Ishikawa (cell line): ENCODE results near the gene KIF26B.

Experiments
- CEBPB ChIP-seq: IDR thresholded peaks from 2 replicates; pipeline ENCODE4 v1.6.1; 2012
- CREB1 ChIP-seq: IDR thresholded peaks from 2 replicates; pipeline ENCODE4 v1.6.1; 2012; ENCODE audit warnings: low read depth
- EGR1 ChIP-seq: IDR thresholded peaks from 2 replicates; pipeline ENCODE4 v1.6.1; 2012
- EP300 ChIP-seq: IDR thresholded peaks from 2 replicates; pipeline ENCODE4 v1.6.1; 2012; ENCODE audit warnings: borderline replicate concordance
- FOXM1 ChIP-seq: IDR thresholded peaks from 2 replicates; pipeline ENCODE4 v1.6.1; 2012; ENCODE audit warnings: low read depth, borderline replicate concordance
- NFIC ChIP-seq: IDR thresholded peaks from 2 replicates; pipeline ENCODE4 v1.6.1; 2012
- RAD21 ChIP-seq: IDR thresholded peaks from 2 replicates; pipeline ENCODE4 v1.6.1; 2012; ENCODE audit warnings: low read depth
- TAF1 ChIP-seq: IDR thresholded peaks from 2 replicates; pipeline ENCODE4 v1.6.1; 2012; ENCODE audit warnings: low read depth, mild to moderate bottlenecking
- TCF12 ChIP-seq: IDR thresholded peaks from 2 replicates; pipeline ENCODE4 v1.6.1; 2012; ENCODE audit warnings: low read depth
- TEAD4 ChIP-seq: IDR thresholded peaks from 2 replicates; pipeline ENCODE4 v1.6.1; 2012
- YY1 ChIP-seq: IDR thresholded peaks from 2 replicates; pipeline ENCODE4 v1.6.1; 2012; ENCODE audit warnings: low read depth
- ZBTB7A ChIP-seq: IDR thresholded peaks from 2 replicates; pipeline ENCODE4 v1.6.1; 2012; ENCODE audit warnings: low read depth
- TF ChIP-seq, protein P1 (sequence below): IDR thresholded peaks from 2 replicates; pipeline ENCODE4 v1.6.1; 2012
- TF ChIP-seq, protein P2 (sequence below): IDR thresholded peaks from 2 replicates; pipeline ENCODE4 v1.6.1; 2012; ENCODE audit warnings: low read depth, mild to moderate bottlenecking
- TF ChIP-seq, protein P3 (sequence below): IDR thresholded peaks from 2 replicates; pipeline ENCODE4 v1.6.1; 2012

The KIF26B gene

DNA sequence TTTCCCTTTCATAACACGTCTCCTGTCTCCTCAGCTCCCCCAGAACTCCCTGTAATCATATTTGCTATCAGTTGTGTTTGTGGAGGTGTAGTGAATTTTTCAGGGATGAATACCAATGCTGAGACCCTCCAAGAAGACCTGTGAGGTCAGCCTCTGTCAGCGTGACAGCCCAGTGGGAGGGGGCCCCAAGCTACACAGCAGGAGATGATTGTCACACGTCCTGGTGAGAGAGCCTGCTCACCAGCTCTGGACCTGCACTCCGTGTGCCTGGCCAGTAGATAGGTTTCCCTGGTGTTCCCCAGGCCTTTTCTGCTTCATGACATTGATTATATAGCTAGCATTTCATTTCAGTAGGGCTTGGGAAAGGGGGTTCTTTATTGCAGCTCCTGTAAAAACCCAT, 421.5 kb downstream of the KIF26B start:
- no peak for TF ChIP-seq ZBTB7A
- TF ChIP-seq, protein P1, sequence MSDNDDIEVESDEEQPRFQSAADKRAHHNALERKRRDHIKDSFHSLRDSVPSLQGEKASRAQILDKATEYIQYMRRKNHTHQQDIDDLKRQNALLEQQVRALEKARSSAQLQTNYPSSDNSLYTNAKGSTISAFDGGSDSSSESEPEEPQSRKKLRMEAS, result no peak
- TF ChIP-seq CREB1, result no peak
- no peak for TF ChIP-seq YY1
- no peak for TF ChIP-seq TEAD4
- TF ChIP-seq, protein P2, sequence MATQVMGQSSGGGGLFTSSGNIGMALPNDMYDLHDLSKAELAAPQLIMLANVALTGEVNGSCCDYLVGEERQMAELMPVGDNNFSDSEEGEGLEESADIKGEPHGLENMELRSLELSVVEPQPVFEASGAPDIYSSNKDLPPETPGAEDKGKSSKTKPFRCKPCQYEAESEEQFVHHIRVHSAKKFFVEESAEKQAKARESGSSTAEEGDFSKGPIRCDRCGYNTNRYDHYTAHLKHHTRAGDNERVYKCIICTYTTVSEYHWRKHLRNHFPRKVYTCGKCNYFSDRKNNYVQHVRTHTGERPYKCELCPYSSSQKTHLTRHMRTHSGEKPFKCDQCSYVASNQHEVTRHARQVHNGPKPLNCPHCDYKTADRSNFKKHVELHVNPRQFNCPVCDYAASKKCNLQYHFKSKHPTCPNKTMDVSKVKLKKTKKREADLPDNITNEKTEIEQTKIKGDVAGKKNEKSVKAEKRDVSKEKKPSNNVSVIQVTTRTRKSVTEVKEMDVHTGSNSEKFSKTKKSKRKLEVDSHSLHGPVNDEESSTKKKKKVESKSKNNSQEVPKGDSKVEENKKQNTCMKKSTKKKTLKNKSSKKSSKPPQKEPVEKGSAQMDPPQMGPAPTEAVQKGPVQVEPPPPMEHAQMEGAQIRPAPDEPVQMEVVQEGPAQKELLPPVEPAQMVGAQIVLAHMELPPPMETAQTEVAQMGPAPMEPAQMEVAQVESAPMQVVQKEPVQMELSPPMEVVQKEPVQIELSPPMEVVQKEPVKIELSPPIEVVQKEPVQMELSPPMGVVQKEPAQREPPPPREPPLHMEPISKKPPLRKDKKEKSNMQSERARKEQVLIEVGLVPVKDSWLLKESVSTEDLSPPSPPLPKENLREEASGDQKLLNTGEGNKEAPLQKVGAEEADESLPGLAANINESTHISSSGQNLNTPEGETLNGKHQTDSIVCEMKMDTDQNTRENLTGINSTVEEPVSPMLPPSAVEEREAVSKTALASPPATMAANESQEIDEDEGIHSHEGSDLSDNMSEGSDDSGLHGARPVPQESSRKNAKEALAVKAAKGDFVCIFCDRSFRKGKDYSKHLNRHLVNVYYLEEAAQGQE, result no peak
- no peak for TF ChIP-seq NFIC
- no peak for TF ChIP-seq EP300
- no peak for TF ChIP-seq RAD21
- TF ChIP-seq EGR1, result no peak
- TF ChIP-seq FOXM1, result no peak
- TF ChIP-seq TCF12, result no peak
- no peak for TF ChIP-seq TAF1
- TF ChIP-seq, protein P3, sequence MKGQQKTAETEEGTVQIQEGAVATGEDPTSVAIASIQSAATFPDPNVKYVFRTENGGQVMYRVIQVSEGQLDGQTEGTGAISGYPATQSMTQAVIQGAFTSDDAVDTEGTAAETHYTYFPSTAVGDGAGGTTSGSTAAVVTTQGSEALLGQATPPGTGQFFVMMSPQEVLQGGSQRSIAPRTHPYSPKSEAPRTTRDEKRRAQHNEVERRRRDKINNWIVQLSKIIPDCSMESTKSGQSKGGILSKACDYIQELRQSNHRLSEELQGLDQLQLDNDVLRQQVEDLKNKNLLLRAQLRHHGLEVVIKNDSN, result no peak
- TF ChIP-seq CEBPB, result no peak

DNA sequence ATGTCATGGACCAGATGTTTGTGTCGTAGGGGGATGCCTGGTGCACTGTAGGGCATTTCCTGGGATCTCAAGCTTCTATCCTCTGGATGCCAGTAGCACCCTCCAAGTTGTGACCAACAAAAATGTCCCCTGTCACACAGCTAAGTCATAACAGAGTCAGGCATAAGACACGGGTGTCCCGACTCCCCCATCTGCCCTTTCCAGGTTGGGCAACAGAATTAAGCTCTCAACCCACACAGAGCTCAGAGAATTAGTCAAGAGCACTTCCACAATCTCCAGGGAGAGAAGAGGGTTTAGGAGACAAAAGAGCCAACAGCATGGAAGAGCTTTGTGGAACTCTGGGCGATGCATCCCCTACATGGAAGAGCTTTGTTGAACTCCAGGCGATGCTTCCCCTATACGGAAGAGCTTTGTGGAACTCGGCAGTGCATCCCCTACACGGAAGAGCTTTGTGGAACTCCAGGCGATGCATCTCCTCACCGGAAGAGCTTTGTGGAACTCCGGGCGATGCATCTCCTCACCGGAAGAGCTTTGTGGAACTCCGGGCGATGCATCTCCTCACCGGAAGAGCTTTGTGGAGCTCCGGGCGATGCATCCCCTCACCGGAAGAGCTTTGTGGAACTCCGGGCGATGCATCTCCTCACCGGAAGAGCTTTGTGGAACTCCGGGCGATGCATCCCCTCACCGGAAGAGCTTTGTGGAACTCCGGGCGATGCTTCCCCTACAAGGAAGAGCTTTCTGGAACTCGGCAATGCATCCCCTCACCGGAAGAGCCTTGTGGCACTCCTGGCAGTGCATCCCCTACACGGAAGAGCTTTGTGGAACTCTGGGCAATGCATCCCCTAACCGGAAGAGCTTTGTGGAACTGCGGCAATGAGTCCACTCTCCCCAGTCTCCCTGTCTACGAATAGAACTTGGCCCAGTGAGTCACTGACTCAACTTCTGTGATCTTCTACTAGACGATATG, 422.7 kb downstream of the KIF26B start:
- TF ChIP-seq RAD21 (no peak), YY1 (no peak), EP300 (no peak), TAF1 (no peak), ZBTB7A (no peak), TEAD4 (no peak), EGR1 (no peak), TCF12 (no peak)
- TF ChIP-seq, protein P1, result no peak
- TF ChIP-seq, protein P3, result no peak
- TF ChIP-seq, protein P2, result no peak

DNA sequence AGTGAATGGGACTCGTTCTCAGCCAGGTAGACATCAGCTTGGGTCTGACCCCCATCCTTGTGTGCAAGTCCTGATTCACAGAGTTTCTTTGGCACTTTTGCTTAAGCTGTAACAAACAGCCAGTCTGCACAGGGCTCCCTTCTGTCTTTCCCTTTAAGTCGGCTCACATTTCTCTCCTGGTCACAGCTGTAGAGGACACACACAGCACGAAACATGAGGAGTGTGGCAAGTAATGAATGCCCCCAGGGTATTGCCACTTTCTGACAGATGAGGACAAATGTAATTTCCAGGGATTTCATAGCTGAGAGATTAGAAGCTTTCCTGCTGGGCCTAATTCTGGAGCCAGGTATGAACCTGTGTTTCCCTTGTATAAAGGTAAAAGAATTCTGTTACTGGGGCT, 423.5 kb downstream of the KIF26B start:
- TF ChIP-seq TAF1 (no peak), CEBPB (no peak), EGR1 (no peak), CREB1 (no peak), TCF12 (no peak), FOXM1 (no peak), ZBTB7A (no peak), RAD21 (no peak)
- TF ChIP-seq, protein P1, result no peak
- TF ChIP-seq, protein P3, result no peak

DNA sequence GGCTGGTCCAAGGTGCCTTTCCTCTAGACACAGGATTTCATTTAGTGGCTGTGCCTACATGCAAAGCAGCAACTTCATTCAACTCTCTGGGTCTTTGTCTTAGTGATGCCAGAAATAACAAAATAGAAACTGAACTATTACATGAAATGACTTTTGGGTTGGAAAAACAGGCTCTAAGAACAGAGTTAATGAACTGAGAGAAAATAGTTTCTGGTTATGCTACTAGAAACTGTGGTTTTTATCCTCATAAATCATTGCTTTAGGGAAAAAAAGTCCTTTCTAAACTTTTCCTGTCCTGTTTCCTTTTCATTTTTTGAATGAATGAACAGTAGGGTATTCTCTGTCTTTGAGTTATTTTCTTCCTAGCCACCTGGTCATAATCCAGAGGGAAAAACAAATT, 424.0 kb downstream of the KIF26B start:
- TF ChIP-seq TAF1, result no peak
- TF ChIP-seq, protein P2, result no peak
- no peak for TF ChIP-seq EGR1
- TF ChIP-seq YY1, result no peak
- TF ChIP-seq CEBPB, result no peak
- TF ChIP-seq, protein P3, result no peak
- TF ChIP-seq FOXM1, result no peak
- TF ChIP-seq NFIC, result no peak
- no peak for TF ChIP-seq TEAD4
- TF ChIP-seq EP300, result no peak
- no peak for TF ChIP-seq CREB1
- TF ChIP-seq, protein P1, result no peak
- TF ChIP-seq ZBTB7A, result no peak
- TF ChIP-seq TCF12, result no peak
- TF ChIP-seq RAD21, result no peak
